GM12878 (cell line): ENCODE data around the gene SETD1B. TPM values are rescaled to one million over a fixed set of nuclear protein-coding genes. Genes with fewer than 3 reads are reported as not detected.

Experiments used
- ATAC-seq: fragments of 200-7000 bp; cut with Tn5 transposase; 3 replicates; pipeline ENCODE4 v1.9.1; 2020; ENCODE audit warnings: mild to moderate bottlenecking, moderate library complexity
- BruUV-seq: library from RNA; stranded (reverse); fragments of 400-500 nt; replicated peaks from 2 replicates; lab custom pipeline; 2021; lab: Mats Ljungman, UMichigan
- CTCF ChIA-PET: fragments of 300-600 bp; sonication (Branson Sonifier 250); formaldehyde crosslinking; extraction: SDS; loops from one replicate; lab custom pipeline; 2021; ENCODE audit warnings: inconsistent platforms; lab: Yijun Ruan, JAX
- POLR2A ChIA-PET: fragments of 350-600 bp; formaldehyde crosslinking; extraction: SDS; loops from one replicate; lab custom pipeline; 2021; ENCODE audit warnings: inconsistent platforms; lab: Charles Lee
- RAD21 ChIA-PET: fragments of 300-600 bp; sonication (Branson Sonifier 250); formaldehyde crosslinking; loops from one replicate; lab custom pipeline; 2023; ENCODE audit warnings: antibody characterized with exemption; ENCODE audit not compliant: unreplicated experiment; lab: Charles Lee
- SMC1A ChIA-PET: fragments of 300-600 bp; sonication (Branson Sonifier 250); formaldehyde crosslinking; loops from one replicate; lab custom pipeline; 2023; ENCODE audit not compliant: unreplicated experiment, uncharacterized antibody; lab: Charles Lee
- DNase-seq: peaks from one replicate; pipeline ENCODE4 v3.0.0-alpha.2; 2011; ENCODE audit warnings: low read depth, low spot score
- FAIRE-seq: peaks from 3 replicates; lab custom pipeline; 2011; peaks lifted over from hg19 to GRCh38; lab: Jason Lieb, UNC
- H2AFZ ChIP-seq: 2 replicates; pipeline ENCODE4 v1.6.0; 2011; ENCODE audit warnings: low read depth, low read length, control low read depth; ENCODE audit not compliant: control insufficient read depth
- H3K27ac ChIP-seq: 2 replicates; pipeline ENCODE4 v1.5.1; 2011; ENCODE audit warnings: control low read depth; ENCODE audit not compliant: control insufficient read depth, insufficient read depth
- H3K27me3 ChIP-seq, 2 experiments: replicated peaks in 1 of 2; 2 replicates each; pipeline versions ENCODE4 v1.6.0 to v1.6.1; 2011; ENCODE audit warnings: low read length in 1 of 2; ENCODE audit not compliant: control insufficient read depth in 2 of 2, insufficient read depth in 2 of 2
- H3K36me3 ChIP-seq, 2 experiments: 2 replicates each; pipeline ENCODE4 v1.5.1; 2011; ENCODE audit warnings: low read length in 1 of 2; ENCODE audit not compliant: control insufficient read depth in 2 of 2, insufficient read depth in 2 of 2
- H3K4me1 ChIP-seq: 2 replicates; pipeline ENCODE4 v1.6.1; 2011; ENCODE audit warnings: mild to moderate bottlenecking, low read length, moderate library complexity, mixed read lengths; ENCODE audit not compliant: control insufficient read depth, insufficient read depth
- H3K4me2 ChIP-seq: 2 replicates; pipeline ENCODE4 v1.6.0; 2011; ENCODE audit warnings: control low read depth; ENCODE audit not compliant: control insufficient read depth, insufficient read depth
- H3K4me3 ChIP-seq: fragments of 200-600 bp; sonication (generic); 2 replicates; pipeline ENCODE4 v1.5.1; 2016
- H3K79me2 ChIP-seq: 2 replicates; pipeline ENCODE4 v1.6.0; 2011; ENCODE audit warnings: low read length; ENCODE audit not compliant: control insufficient read depth, insufficient read depth
- H3K9ac ChIP-seq: 2 replicates; pipeline ENCODE4 v1.8.0; 2011; ENCODE audit warnings: low read length, control low read depth, mixed read lengths; ENCODE audit not compliant: control insufficient read depth, insufficient read depth
- H3K9me3 ChIP-seq: replicated peaks from 3 replicates; pipeline ENCODE4 v1.5.1; 2011; ENCODE audit warnings: mild to moderate bottlenecking, low read length; ENCODE audit not compliant: control insufficient read depth, insufficient read depth
- H4K20me1 ChIP-seq: 2 replicates; pipeline ENCODE4 v1.6.0; 2011; ENCODE audit not compliant: control insufficient read depth, insufficient read depth
- BMI1 ChIP-seq: fragments of 450-650 bp; IDR thresholded peaks from 2 replicates; pipeline ENCODE4 v1.6.1; 2016; ENCODE audit warnings: mild to moderate bottlenecking, moderate library complexity, borderline replicate concordance
- ELK1 ChIP-seq: IDR thresholded peaks from 2 replicates; pipeline ENCODE4 v1.6.1; 2012; ENCODE audit warnings: low read depth, low read length, improper control_type of control experiment
- HCFC1 ChIP-seq: fragments of 150-350 bp; IDR thresholded peaks from 2 replicates; pipeline ENCODE4 v1.6.1; 2014; ENCODE audit warnings: low read length
- MLLT1 ChIP-seq: fragments of 450-650 bp; IDR thresholded peaks from 2 replicates; pipeline ENCODE4 v1.6.1; 2016; ENCODE audit warnings: mild to moderate bottlenecking
- NR2C2 ChIP-seq: IDR thresholded peaks from 2 replicates; pipeline ENCODE4 v1.6.1; 2011; ENCODE audit warnings: borderline replicate concordance, low read depth; ENCODE audit not compliant: control insufficient read depth, insufficient read length
- NR2F1 ChIP-seq: fragments of 450-650 bp; conservative IDR thresholded peaks from 2 replicates; pipeline ENCODE4 v1.6.1; 2017; ENCODE audit warnings: mild to moderate bottlenecking
- POU2F2 ChIP-seq: IDR thresholded peaks from 3 replicates; pipeline ENCODE4 v1.6.1; 2011; ENCODE audit warnings: low read depth, mild to moderate bottlenecking, low read length, borderline replicate concordance
- STAT1 ChIP-seq: fragments of 450-650 bp; conservative IDR thresholded peaks from 2 replicates; pipeline ENCODE4 v1.6.1; 2014; ENCODE audit warnings: antibody characterized with exemption, mild to moderate bottlenecking
- ZBTB11 ChIP-seq: fragments of 450-650 bp; formaldehyde crosslinking; IDR thresholded peaks from 2 replicates; pipeline ENCODE4 v1.5.0; 2022; ENCODE audit warnings: mild to moderate bottlenecking, missing genetic modification characterization
- ZNF592 ChIP-seq: fragments of 450-650 bp; IDR thresholded peaks from 2 replicates; pipeline ENCODE4 v1.6.1; 2017; ENCODE audit warnings: mild to moderate bottlenecking, moderate library complexity
- WGBS: methylation state at CpG from one replicate; pipeline ENCODE4 v1.1.6; 2016; ENCODE audit warnings: low lambda C conversion rate; ENCODE audit not compliant: insufficient replicate concordance, insufficient coverage; ENCODE audit errors: missing lambda C conversion rate; 5-methylcytosine and 5-hydroxymethylcytosine counted together
- in situ Hi-C: fragments of 300-500 bp; cut with MboI; formaldehyde crosslinking; loops from 9 replicates; pipeline ENCODE4 v1.14.3; 2018; ENCODE audit warnings: mixed read lengths
- intact Hi-C: fragments of 100-400 bp; cut with micrococcal nuclease; formaldehyde crosslinking; loops from one replicate; pipeline ENCODE4 v1.14.2; 2022; ENCODE audit not compliant: unreplicated experiment
- polyA plus RNA-seq, 11 experiments: library from polyadenylated mRNA; depleted of rRNA in 4 of 11; unstranded in 6 of 11; stranded (reverse) in 5 of 11; fragments of >200 nt; fragmentation: Nextera tagmentation in 4 of 11; fragmentation: Illumina TruSeq in 1 of 11; extraction: Ambion mirVana in 4 of 11; extraction: Trizol in 1 of 11; gene quantifications; 1 replicate in 1 of 11; 2 replicates in 10 of 11; pipeline versions ENCODE4 v1.2.1 to v1.2.3, GENCODE V29; 2011 to 2016; ENCODE audit warnings: inconsistent platforms in 2 of 11, missing spikeins in 2 of 11, low read depth in 1 of 11
- total RNA-seq, 4 experiments: library from RNA; depleted of rRNA in 3 of 4; stranded (reverse); fragments of >200 nt in 3 of 4; fragmentation: Illumina TruSeq in 1 of 4; extraction: Trizol in 1 of 4; gene quantifications; 2 replicates each; pipeline versions ENCODE4 v1.2.1 to v1.2.3, GENCODE V29; 2013 to 2021

SETD1B gene
- total and polyA plus RNA-seq, 10 of the 15 experiments (the other 5 are each of a cell fraction or from before 2014, with no cell fraction given), result 0.50 to 17.3 (median 1.6) TPM

- ChIA-PET POLR2A (interaction anchor here (0.6 to 2.5 kb wide), 8 partner anchors 9 to 78 kb away, joined by 3 to 48 read pairs (median 4); partner anchors contain the start of gene RHOF), CTCF (interaction anchor here (0.7 to 13.6 kb wide), 25 partner anchors 9 to 420 kb away, joined by 3 to 565 read pairs (median 5); partner anchors contain the start of genes PSMD9 and RHOF), SMC1A (interaction anchor here (0.6 to 12.2 kb wide), 10 partner anchors 9 to 809 kb away, joined by 3 to 226 read pairs (median 4); partner anchors contain the start of genes PSMD9 and RHOF), RAD21 (interaction anchor here (0.6 to 13.1 kb wide), 12 partner anchors 9 to 118 kb away, joined by 3 to 395 read pairs (median 4); partner anchors contain the start of genes PSMD9, RHOF and TMEM120B)
- no peaks in the 10 kb centered on the region for H3K27me3 ChIP-seq
- BruUV-seq, result no TSS peak
- H3K27ac ChIP-seq, result peak overlapping the region; percentile 59; the same call in 1 of the 2 replicates
- H3K4me3 ChIP-seq, result peak overlapping the region; percentile 82
- intact Hi-C loops (loop anchor here (1.0 to 2.0 kb wide), 2 partner anchors 17 to 35 kb away; no protein-coding TSS in a partner anchor), in situ Hi-C loops (no loop called here)
- no peak for DNase-seq
- peaks cover 3% of the 10 kb centered on the region; the same call in 1 of the 2 replicates for H4K20me1 ChIP-seq
- ATAC-seq, result peak; percentile 96
- peaks cover 41% of the 10 kb centered on the region for H3K79me2 ChIP-seq
- FAIRE-seq, result peak; percentile 13
- H2AFZ ChIP-seq, result peak overlapping the region; percentile 15
- H3K9me3 ChIP-seq, result no peaks in the 10 kb centered on the region
- H3K4me1 ChIP-seq, result peaks cover 16% of the 10 kb centered on the region
- H3K36me3 ChIP-seq, result peaks cover 3 to 21% of the 10 kb centered on the region in 2 experiments; a peak in 3 of 4 replicates
- H3K9ac ChIP-seq, result peak overlapping the region; percentile 66
- H3K4me2 ChIP-seq, result peak overlapping the region; percentile 46
- 3% methylated on average over 46 of the region's 46 CpGs for WGBS
- TF ChIP-seq ZBTB11 (CRISPR knock-in tag) (no peak), MLLT1 (no peak), ELK1 (no peak), POU2F2 (no peak), HCFC1 (no peak; the same call in 1 of the 2 replicates), ZNF592 (peak; percentile 78; the same call in 1 of the 2 replicates), NR2F1 (peak; percentile 40; the same call in 1 of the 2 replicates), BMI1 (no peak), STAT1 (no peak), NR2C2 (no peak)
Measured at GRCh38 chr12:121811434-121812319, 7.9 kb downstream of the SETD1B start.
